Smooth muscle cell (in vitro differentiated cells): Measurements from ENCODE around the gene C7orf25. TPM values are rescaled to one million over a fixed set of nuclear protein-coding genes. Genes with fewer than 3 reads are reported as not detected.

Experiments
- DNase-seq: peaks from one replicate; lab custom pipeline; 2025; ENCODE audit not compliant: unreplicated experiment; lab: John Stamatoyannopoulos, UW
- H2AFZ ChIP-seq: fragments of 200-600 bp; sonication (generic); 2 replicates; pipeline ENCODE4 v1.6.0; 2016; ENCODE audit warnings: antibody characterized with exemption, low read depth, mild to moderate bottlenecking
- H3F3A ChIP-seq: fragments of 200-600 bp; sonication (generic); 2 replicates; pipeline ENCODE4 v1.6.0; 2017; ENCODE audit warnings: antibody characterized with exemption, low read depth
- H3K27ac ChIP-seq: fragments of 200-600 bp; sonication (generic); 2 replicates; pipeline ENCODE4 v1.5.1; 2016; ENCODE audit warnings: low read depth, mild to moderate bottlenecking
- H3K27me3 ChIP-seq: fragments of 200-600 bp; sonication (generic); 2 replicates; pipeline ENCODE4 v1.6.1; 2016; ENCODE audit warnings: low read depth, mild to moderate bottlenecking
- H3K36me3 ChIP-seq: fragments of 200-600 bp; sonication (generic); 2 replicates; pipeline ENCODE4 v1.5.1; 2016; ENCODE audit warnings: low read depth
- H3K4me1 ChIP-seq: fragments of 200-600 bp; sonication (generic); 2 replicates; pipeline ENCODE4 v1.5.1; 2016; ENCODE audit warnings: low read depth
- H3K4me2 ChIP-seq: fragments of 200-600 bp; sonication (generic); 2 replicates; pipeline ENCODE4 v1.6.0; 2016; ENCODE audit warnings: mild to moderate bottlenecking
- H3K4me3 ChIP-seq: fragments of 200-600 bp; sonication (generic); 2 replicates; pipeline ENCODE4 v1.5.1; 2016; ENCODE audit warnings: mild to moderate bottlenecking
- H3K79me2 ChIP-seq: fragments of 200-600 bp; sonication (generic); 2 replicates; pipeline ENCODE4 v1.6.0; 2016; ENCODE audit warnings: low read depth, mild to moderate bottlenecking
- H3K9ac ChIP-seq: fragments of 200-600 bp; sonication (generic); 2 replicates; pipeline ENCODE4 v1.6.0; 2016; ENCODE audit warnings: low read depth
- H3K9me3 ChIP-seq: fragments of 200-600 bp; sonication (generic); replicated peaks from 2 replicates; pipeline ENCODE4 v1.5.1; 2016; ENCODE audit warnings: low read depth
- H4K20me1 ChIP-seq: fragments of 200-600 bp; sonication (generic); 2 replicates; pipeline ENCODE4 v1.6.0; 2016; ENCODE audit warnings: low read depth
- WGBS: methylation state at CpG from one replicate; pipeline ENCODE4 v1.1.7; 2016; ENCODE audit warnings: low lambda C conversion rate; 5-methylcytosine and 5-hydroxymethylcytosine counted together
- polyA plus RNA-seq: library from polyadenylated mRNA; unstranded; fragments of >200 nt; fragmentation: Nextera tagmentation; extraction: Ambion mirVana; gene quantifications from 2 replicates; pipeline ENCODE4 v1.2.1, GENCODE V29; 2016
- total RNA-seq: library from RNA; depleted of rRNA; stranded (reverse); fragments of >200 nt; gene quantifications from 2 replicates; pipeline ENCODE4 v1.2.3, GENCODE V29; 2014
- TF ChIP-seq, protein P1 (sequence below): fragments of 200-600 bp; sonication (generic); IDR thresholded peaks from 2 replicates; pipeline ENCODE4 v1.5.1; 2017; ENCODE audit warnings: borderline replicate concordance, mild to moderate bottlenecking, antibody characterized with exemption; ENCODE audit not compliant: insufficient read depth, poor library complexity, severe bottlenecking

Gene C7orf25
- total and polyA plus RNA-seq, 2 experiments from 2014 or later, result 2.2 to 7.4 TPM

DNA sequence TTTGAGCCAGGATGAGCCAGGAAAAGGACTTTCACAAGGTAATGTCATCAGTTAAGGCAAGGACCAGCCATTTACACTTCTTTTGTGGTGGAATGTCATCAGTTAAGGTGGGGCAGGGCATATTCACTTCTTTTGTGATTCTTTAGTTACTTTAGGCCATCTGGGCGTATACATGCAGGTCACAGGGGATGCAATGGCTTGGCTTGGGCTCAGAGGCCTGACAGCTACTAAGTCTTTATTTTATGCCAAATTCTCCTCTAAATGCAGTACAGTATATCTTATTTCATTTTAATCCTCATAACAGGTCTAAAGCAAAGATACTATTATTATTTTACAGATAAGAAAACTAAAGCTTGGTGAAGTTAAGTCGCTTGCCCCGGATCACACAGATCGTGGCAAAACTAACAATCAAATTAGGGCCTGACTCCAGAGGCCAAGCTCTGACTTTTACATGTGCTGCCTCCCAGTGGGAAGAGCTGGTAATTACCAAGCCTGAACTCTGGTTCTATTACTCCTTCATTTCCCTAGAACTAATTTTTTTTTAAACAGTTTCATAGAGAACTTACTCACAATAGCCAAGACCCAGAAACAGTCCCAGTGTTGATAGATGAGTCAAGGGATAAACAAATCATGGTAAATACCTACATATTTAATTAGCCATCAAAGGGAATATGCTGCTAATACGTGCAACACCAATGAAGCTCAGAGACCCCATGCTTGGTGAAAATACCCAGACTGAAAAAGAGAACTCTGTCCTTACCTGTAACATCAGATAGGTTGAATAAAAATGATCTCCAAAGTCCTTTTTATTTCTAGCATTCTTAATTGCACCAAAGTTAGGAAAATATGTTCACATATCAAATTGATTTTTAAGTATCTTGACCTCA lies 35.4 kb downstream of the C7orf25 start:
- H3K27ac ChIP-seq, result no peak overlapping the region
- H3K79me2 ChIP-seq, result no peaks in the 10 kb centered on the region
- H2AFZ ChIP-seq, result no peak overlapping the region
- no peaks in the 10 kb centered on the region for H3K27me3 ChIP-seq
- no peak overlapping the region for H3K4me3 ChIP-seq
- no peaks in the 10 kb centered on the region for H3K9me3 ChIP-seq
- H3K4me2 ChIP-seq, result no peak overlapping the region
- H4K20me1 ChIP-seq, result no peaks in the 10 kb centered on the region
- H3F3A ChIP-seq, result no peaks in the 10 kb centered on the region
- no peaks in the 10 kb centered on the region for H3K36me3 ChIP-seq
- 56% methylated on average over 5 of the region's 5 CpGs for WGBS
- no peak overlapping the region for H3K9ac ChIP-seq
- TF ChIP-seq, protein P1, sequence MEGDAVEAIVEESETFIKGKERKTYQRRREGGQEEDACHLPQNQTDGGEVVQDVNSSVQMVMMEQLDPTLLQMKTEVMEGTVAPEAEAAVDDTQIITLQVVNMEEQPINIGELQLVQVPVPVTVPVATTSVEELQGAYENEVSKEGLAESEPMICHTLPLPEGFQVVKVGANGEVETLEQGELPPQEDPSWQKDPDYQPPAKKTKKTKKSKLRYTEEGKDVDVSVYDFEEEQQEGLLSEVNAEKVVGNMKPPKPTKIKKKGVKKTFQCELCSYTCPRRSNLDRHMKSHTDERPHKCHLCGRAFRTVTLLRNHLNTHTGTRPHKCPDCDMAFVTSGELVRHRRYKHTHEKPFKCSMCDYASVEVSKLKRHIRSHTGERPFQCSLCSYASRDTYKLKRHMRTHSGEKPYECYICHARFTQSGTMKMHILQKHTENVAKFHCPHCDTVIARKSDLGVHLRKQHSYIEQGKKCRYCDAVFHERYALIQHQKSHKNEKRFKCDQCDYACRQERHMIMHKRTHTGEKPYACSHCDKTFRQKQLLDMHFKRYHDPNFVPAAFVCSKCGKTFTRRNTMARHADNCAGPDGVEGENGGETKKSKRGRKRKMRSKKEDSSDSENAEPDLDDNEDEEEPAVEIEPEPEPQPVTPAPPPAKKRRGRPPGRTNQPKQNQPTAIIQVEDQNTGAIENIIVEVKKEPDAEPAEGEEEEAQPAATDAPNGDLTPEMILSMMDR, result peak; percentile 71
- H3K4me1 ChIP-seq, result no peaks in the 10 kb centered on the region
- DNase-seq, result no peak

DNA sequence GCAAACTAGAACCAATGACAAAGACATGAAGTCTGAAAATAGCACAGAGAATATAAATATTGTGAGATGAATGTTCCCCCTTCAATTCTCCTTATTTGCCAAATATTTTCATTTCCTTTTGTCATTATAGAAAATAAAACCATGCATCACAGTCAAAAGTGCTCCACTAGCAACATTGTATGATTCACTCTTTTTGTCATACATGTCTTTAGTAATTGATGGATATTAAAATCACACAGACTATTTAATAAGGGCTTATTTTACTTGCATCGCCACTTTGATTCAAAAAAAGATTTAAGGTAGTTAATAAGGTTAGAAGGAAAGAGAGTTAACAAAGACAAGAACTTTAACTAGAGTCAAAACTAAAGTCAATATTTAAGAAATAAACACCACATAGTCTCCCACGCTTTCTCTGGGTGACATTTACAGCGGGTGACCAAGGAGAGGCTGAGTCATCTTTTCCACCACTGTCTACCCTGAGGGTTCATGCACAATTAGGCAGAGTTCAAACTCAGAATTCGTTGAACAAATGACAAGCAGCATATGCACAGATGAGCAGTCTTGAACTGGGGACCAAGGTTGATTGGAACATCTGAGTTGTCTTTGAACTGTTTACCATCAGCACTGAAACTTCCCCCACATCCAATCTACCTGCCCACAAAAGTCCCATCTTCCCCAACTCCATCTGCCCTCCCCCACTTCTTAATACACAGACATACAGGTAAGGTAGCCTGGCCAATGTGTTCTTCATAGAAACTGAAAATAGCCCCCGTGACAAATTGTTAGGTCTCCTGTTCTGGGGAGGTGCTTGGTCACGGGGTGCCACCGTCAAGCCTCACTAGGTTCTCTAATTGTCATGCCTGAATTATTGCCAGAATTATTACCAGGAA lies 42.5 kb downstream of the C7orf25 start:
- WGBS, result 67% methylated on average over 7 of the region's 7 CpGs
- DNase-seq, result no peak
- Histone ChIP-seq H4K20me1 (no peaks in the 10 kb centered on the region), H3K79me2 (no peaks in the 10 kb centered on the region), H3K36me3 (no peaks in the 10 kb centered on the region), H3K4me2 (no peak overlapping the region), H3F3A (no peaks in the 10 kb centered on the region), H2AFZ (no peak overlapping the region), H3K27me3 (no peaks in the 10 kb centered on the region), H3K4me3 (no peak overlapping the region), H3K9me3 (no peaks in the 10 kb centered on the region), H3K4me1 (no peaks in the 10 kb centered on the region), H3K27ac (peak overlapping the region; percentile 3), H3K9ac (no peak overlapping the region)
- TF ChIP-seq, protein P1, result no peak

DNA sequence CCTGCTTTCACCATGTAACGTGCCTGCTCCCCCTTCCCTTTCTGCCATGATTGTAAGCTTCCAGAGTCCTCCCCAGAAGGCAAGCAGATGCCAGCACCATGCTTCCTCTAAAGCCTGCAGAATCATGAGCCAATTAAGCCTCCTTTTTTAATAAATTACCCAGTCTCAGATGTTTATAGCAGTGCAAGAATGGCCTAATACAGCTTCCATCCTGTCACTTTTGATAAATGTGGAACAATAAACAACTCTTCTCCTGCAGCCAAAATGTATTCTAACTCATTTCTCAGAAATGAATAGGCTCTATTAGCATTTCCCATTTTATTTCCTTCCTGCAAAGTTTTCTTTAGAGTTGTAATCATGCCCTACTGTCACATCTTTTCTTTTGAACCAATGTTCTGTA lies 43.4 kb downstream of the C7orf25 start:
- Histone ChIP-seq H3K4me3 (no peak overlapping the region), H4K20me1 (no peaks in the 10 kb centered on the region), H3K79me2 (no peaks in the 10 kb centered on the region), H2AFZ (no peak overlapping the region), H3K9me3 (no peaks in the 10 kb centered on the region), H3F3A (no peaks in the 10 kb centered on the region), H3K27me3 (no peaks in the 10 kb centered on the region), H3K36me3 (no peaks in the 10 kb centered on the region), H3K4me2 (no peak overlapping the region), H3K27ac (no peak overlapping the region), H3K9ac (no peak overlapping the region), H3K4me1 (no peaks in the 10 kb centered on the region)
- TF ChIP-seq, protein P1, result no peak
- DNase-seq, result no peak
- WGBS, result 100% methylated on average over 1 of the region's 1 CpG

Other genes starting within 250 kb of the C7orf25 start
- gene PSMA2, start 20.1 kb upstream of the C7orf25 start, total RNA-seq, result 178 and 180 TPM in 2 replicates
- gene PSMA2, start 20.1 kb upstream of the C7orf25 start, polyA plus RNA-seq, result 246 and 271 TPM in 2 replicates
- 76.7 and 82.1 TPM in 2 replicates for gene MRPL32, start 20.3 kb upstream of the C7orf25 start, total RNA-seq
- gene MRPL32, start 20.3 kb upstream of the C7orf25 start, polyA plus RNA-seq, result 59.7 and 69.8 TPM in 2 replicates
- gene HECW1, start 200.6 kb upstream of the C7orf25 start, total RNA-seq, result 0.09 and 0.85 TPM in 2 replicates
- gene HECW1, start 200.6 kb upstream of the C7orf25 start, polyA plus RNA-seq, result 0.49 TPM in 1 of 2 replicates, not detected in the other